ENCODE results near the gene SLC35A1. TPM values are rescaled to one million over a fixed set of nuclear protein-coding genes. Genes with fewer than 3 reads are reported as not detected.

SLC35A1 gene
- total RNA-seq, 1 donor from 2014 or later: 34.6 TPM

DNA sequence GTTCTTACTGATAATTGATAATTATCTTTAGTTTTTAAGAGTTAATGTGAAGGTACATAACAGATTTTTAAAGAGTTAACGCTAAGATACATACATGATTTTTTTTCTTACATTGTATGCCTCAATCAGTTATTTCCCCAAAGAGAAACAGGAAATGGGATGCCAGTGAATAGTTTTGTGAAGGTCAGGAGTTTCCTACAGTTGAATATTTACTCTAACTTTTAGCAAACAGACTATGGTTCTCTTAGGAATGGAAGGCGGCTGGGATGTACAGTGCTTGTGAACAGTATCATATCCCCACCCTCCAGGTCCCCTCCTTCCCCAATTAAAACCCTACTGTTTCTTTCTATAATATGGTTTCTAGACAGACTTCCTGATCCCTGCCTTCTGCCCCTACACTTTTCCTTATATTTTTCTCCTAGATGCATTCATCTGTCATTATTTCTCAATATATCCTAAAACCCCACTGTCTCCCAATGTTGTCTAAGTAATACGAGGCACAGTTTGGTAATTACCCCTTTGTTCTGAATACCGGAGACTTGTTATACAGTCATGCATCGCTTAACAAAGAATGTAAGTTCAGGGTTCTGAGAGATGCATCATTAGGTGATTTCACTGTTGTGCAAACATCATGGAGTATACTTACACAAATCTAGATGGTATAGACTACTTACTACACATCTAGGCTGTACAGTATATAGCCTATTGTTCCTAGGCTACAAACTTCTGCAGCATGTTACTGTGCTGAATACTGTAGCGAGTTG, 29.2 kb downstream of the SLC35A1 start:
- Histone ChIP-seq H3K27me3 (no peaks in the 10 kb centered on the region), H2AFZ (replicated peaks) (no peak overlapping the region), H3K27ac (no peak overlapping the region), H3K36me3 (no peaks in the 10 kb centered on the region), H3K9ac (no peak overlapping the region), H3K79me2 (ENCODE audit: low read depth) (no peaks in the 10 kb centered on the region), H3K9me3 (ENCODE audit: low read depth) (no peaks in the 10 kb centered on the region), H4K20me1 (ENCODE audit: low read depth) (no peaks in the 10 kb centered on the region), H3K4me3 (no peak overlapping the region), H3K4me1 (no peaks in the 10 kb centered on the region), H3K4me2 (no peak overlapping the region), H3F3A (ENCODE audit: low read depth) (no peaks in the 10 kb centered on the region)
- Mint-ChIP-seq H3K27ac (no peak overlapping the region), H3K4me3 (no peak overlapping the region), H3K36me3 (peaks cover 9% of the 10 kb centered on the region), H3K4me1 (no peaks in the 10 kb centered on the region), H3K9me3 (no peaks in the 10 kb centered on the region), H3K27me3 (ENCODE audit: insufficient read depth, low read depth) (no peaks in the 10 kb centered on the region)
- TF ChIP-seq, protein P1, sequence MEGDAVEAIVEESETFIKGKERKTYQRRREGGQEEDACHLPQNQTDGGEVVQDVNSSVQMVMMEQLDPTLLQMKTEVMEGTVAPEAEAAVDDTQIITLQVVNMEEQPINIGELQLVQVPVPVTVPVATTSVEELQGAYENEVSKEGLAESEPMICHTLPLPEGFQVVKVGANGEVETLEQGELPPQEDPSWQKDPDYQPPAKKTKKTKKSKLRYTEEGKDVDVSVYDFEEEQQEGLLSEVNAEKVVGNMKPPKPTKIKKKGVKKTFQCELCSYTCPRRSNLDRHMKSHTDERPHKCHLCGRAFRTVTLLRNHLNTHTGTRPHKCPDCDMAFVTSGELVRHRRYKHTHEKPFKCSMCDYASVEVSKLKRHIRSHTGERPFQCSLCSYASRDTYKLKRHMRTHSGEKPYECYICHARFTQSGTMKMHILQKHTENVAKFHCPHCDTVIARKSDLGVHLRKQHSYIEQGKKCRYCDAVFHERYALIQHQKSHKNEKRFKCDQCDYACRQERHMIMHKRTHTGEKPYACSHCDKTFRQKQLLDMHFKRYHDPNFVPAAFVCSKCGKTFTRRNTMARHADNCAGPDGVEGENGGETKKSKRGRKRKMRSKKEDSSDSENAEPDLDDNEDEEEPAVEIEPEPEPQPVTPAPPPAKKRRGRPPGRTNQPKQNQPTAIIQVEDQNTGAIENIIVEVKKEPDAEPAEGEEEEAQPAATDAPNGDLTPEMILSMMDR (IDR thresholded peaks at IDR 0.05): no peak
- TF ChIP-seq EZH2phosphoT487 (IDR thresholded peaks at IDR 0.05) (no peak), EZH2 (IDR thresholded peaks at IDR 0.05) (no peak)
- DNase-seq (ENCODE audit: low spot score): no peak

DNA sequence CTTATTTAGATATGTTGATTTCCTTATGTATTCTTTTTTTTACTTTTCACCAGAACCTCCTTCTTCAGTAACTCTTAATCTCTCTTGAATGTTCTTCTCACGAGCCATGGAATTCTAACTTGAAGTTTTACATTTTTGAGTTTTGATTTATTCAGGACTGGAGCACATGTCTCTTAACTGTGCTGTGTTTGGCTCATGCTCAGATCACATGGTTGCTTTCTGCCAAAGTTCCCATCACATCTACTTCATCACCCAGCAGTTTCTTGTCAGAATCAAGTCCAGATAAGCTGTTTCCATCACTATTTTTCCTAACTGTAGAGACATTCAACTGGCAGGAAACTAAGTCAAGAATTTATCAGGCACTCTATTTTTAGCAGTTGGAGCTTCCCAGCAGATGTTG, 31.7 kb downstream of the SLC35A1 start:
- H3K27me3 Mint-ChIP-seq (ENCODE audit: insufficient read depth, low read depth): no peaks in the 10 kb centered on the region
- Histone ChIP-seq H3K27ac (no peak overlapping the region), H2AFZ (replicated peaks) (no peak overlapping the region), H4K20me1 (ENCODE audit: low read depth) (no peaks in the 10 kb centered on the region), H3K36me3 (no peaks in the 10 kb centered on the region), H3K9ac (no peak overlapping the region), H3K27me3 (no peaks in the 10 kb centered on the region), H3K4me2 (no peak overlapping the region), H3F3A (ENCODE audit: low read depth) (no peaks in the 10 kb centered on the region), H3K4me3 (no peak overlapping the region), H3K4me1 (no peaks in the 10 kb centered on the region), H3K9me3 (ENCODE audit: low read depth) (no peaks in the 10 kb centered on the region), H3K79me2 (ENCODE audit: low read depth) (no peaks in the 10 kb centered on the region)
- no peak overlapping the region for H3K27ac Mint-ChIP-seq
- no peak for DNase-seq (ENCODE audit: low spot score)
- H3K4me3 Mint-ChIP-seq: no peak overlapping the region
- no peaks in the 10 kb centered on the region for H3K9me3 Mint-ChIP-seq
- peaks cover 9% of the 10 kb centered on the region for H3K36me3 Mint-ChIP-seq
- no peaks in the 10 kb centered on the region for H3K4me1 Mint-ChIP-seq
- no peak for TF ChIP-seq EZH2 (IDR thresholded peaks at IDR 0.05)
- TF ChIP-seq, protein P1 (IDR thresholded peaks at IDR 0.05): no peak
- TF ChIP-seq EZH2phosphoT487 (IDR thresholded peaks at IDR 0.05): no peak

DNA sequence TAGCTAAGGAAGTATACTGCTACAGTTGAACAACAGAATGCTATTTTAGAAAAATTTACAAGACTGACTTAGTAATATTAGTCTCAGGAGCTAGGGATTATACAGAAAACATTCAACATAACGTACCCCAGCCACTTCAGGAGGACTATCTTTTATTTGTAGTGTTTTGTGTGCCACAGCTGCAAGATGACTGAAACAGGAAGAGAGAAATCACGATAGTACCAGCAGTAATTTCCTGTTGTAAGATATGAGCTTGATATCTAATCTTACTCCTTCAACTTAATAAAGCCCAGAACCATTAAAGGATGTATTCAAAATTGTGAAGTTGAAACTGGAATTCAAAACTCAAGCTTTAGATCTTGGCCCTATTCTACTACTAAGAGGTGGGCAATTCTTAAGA, 42.1 kb downstream of the SLC35A1 start:
- peaks cover 18% of the 10 kb centered on the region for H3K36me3 ChIP-seq

More for the DNA sequence above, 42.1 kb downstream of the SLC35A1 start:
- H3K4me1 Mint-ChIP-seq: no peaks in the 10 kb centered on the region
- no peaks in the 10 kb centered on the region for H3K79me2 ChIP-seq (ENCODE audit: low read depth)
- no peaks in the 10 kb centered on the region for H3K9me3 Mint-ChIP-seq
- H3K4me1 ChIP-seq: no peaks in the 10 kb centered on the region
- H3F3A ChIP-seq (ENCODE audit: low read depth): no peaks in the 10 kb centered on the region
- no peaks in the 10 kb centered on the region for H3K9me3 ChIP-seq (ENCODE audit: low read depth)
- no peak for DNase-seq (ENCODE audit: low spot score)
- no peak overlapping the region for H3K4me3 ChIP-seq
- no peaks in the 10 kb centered on the region for H4K20me1 ChIP-seq (ENCODE audit: low read depth)
- H3K27me3 Mint-ChIP-seq (ENCODE audit: insufficient read depth, low read depth): no peaks in the 10 kb centered on the region
- H3K27ac ChIP-seq: no peak overlapping the region
- H3K27ac Mint-ChIP-seq: no peak overlapping the region
- TF ChIP-seq EZH2 (IDR thresholded peaks at IDR 0.05) (no peak), EZH2phosphoT487 (IDR thresholded peaks at IDR 0.05) (no peak)
- TF ChIP-seq, protein P1 (IDR thresholded peaks at IDR 0.05): no peak
- no peaks in the 10 kb centered on the region for H3K27me3 ChIP-seq
- no peak overlapping the region for H3K4me3 Mint-ChIP-seq
- no peak overlapping the region for H3K4me2 ChIP-seq
- H3K9ac ChIP-seq: no peak overlapping the region
- H3K36me3 Mint-ChIP-seq: peaks cover 24% of the 10 kb centered on the region
- H2AFZ ChIP-seq (replicated peaks): no peak overlapping the region
